A549 (cell line): ENCODE data around the gene BHLHA15. TPM values are rescaled to one million over a fixed set of nuclear protein-coding genes. Genes with fewer than 3 reads are reported as not detected.
A peak's percentile ranks its signal among the peaks of the same experiment; 100 is the strongest.

Source experiments
- ATAC-seq, 2 experiments: fragments of 200-7000 bp in 1 of 2; fragments of >200 bp in 1 of 2; cut with Nextera tagmentation in 1 of 2; cut with Tn5 transposase in 1 of 2; 3 replicates each; pipeline versions ENCODE4 v1.8.0 to v1.9.1; 2018 to 2020; ENCODE audit warnings: mild to moderate bottlenecking in 1 of 2, moderate library complexity in 1 of 2
- CTCF ChIA-PET: fragments of 300-600 bp; sonication (Branson Sonifier 250); formaldehyde crosslinking; extraction: SDS; loops from one replicate; lab custom pipeline; 2021; ENCODE audit warnings: antibody characterized with exemption, inconsistent platforms; lab: Yijun Ruan, JAX
- POLR2A ChIA-PET: fragments of 350-600 bp; formaldehyde crosslinking; extraction: SDS; loops from one replicate; lab custom pipeline; 2021; ENCODE audit warnings: antibody characterized with exemption, inconsistent platforms; lab: Yijun Ruan, JAX
- DNase-seq, 2 experiments: peaks; one replicate each; pipeline versions ENCODE4 v3.0.0 to v3.0.0-alpha.2; 2011 to 2016; ENCODE audit warnings: low read depth in 1 of 2, low spot score in 1 of 2
- FAIRE-seq: peaks from 2 replicates; lab custom pipeline; 2011; peaks lifted over from hg19 to GRCh38; lab: Jason Lieb, UNC
- H3K27ac ChIP-seq, 2 experiments: fragments of >200 bp; sonication (Bioruptor Twin); formaldehyde crosslinking; 3 replicates each; pipeline ENCODE4 v1.5.1; 2016 to 2017
- H3K4me1 ChIP-seq: fragments of >200 bp; sonication (Bioruptor Twin); formaldehyde crosslinking; 3 replicates; pipeline ENCODE4 v1.6.1; 2016
- H3K4me2 ChIP-seq: fragments of >200 bp; sonication (Bioruptor Twin); formaldehyde crosslinking; 3 replicates; pipeline ENCODE4 v1.6.1; 2016
- H3K4me3 ChIP-seq: fragments of >200 bp; sonication (Bioruptor Twin); formaldehyde crosslinking; 3 replicates; pipeline ENCODE4 v1.5.1; 2016
- H3K9me3 ChIP-seq: fragments of >200 bp; sonication (Bioruptor Twin); formaldehyde crosslinking; 3 replicates; pipeline ENCODE4 v1.6.1; 2016
- ATOH8 ChIP-seq: fragments of 250-450 bp; sonication (Bioruptor Pico); IDR thresholded peaks from 2 replicates; pipeline ENCODE4 v1.5.0; 2020; ENCODE audit warnings: low read depth, mild to moderate bottlenecking, moderate library complexity
- BCL3 ChIP-seq: fragments of >200 bp; sonication (Bioruptor Twin); formaldehyde crosslinking; IDR thresholded peaks from 3 replicates; pipeline ENCODE4 v1.6.1; 2016
- BHLHE40 ChIP-seq: IDR thresholded peaks from 2 replicates; pipeline ENCODE4 v1.6.1; 2012; ENCODE audit warnings: low read depth, low read length, inconsistent platforms
- CBX2 ChIP-seq: fragments of 200-600 bp; sonication (generic); IDR thresholded peaks from 2 replicates; pipeline ENCODE4 v1.6.1; 2016; ENCODE audit warnings: low read depth, mild to moderate bottlenecking, borderline replicate concordance
- CBX8 ChIP-seq: fragments of 200-600 bp; sonication (generic); IDR thresholded peaks from 2 replicates; pipeline ENCODE4 v1.6.1; 2016
- CEBPB ChIP-seq, 2 experiments: fragments of >200 bp in 1 of 2; sonication (Bioruptor Twin) in 1 of 2; formaldehyde crosslinking in 1 of 2; IDR thresholded peaks; 2 replicates each; pipeline ENCODE4 v1.6.1; 2012 to 2016
- CHD2 ChIP-seq: fragments of 150-350 bp; IDR thresholded peaks from 2 replicates; pipeline ENCODE4 v1.6.1; 2014; ENCODE audit warnings: low read length; ENCODE audit not compliant: partially characterized antibody
- CHD4 ChIP-seq: fragments of 200-600 bp; sonication (generic); IDR thresholded peaks from 2 replicates; pipeline ENCODE4 v1.6.1; 2016; ENCODE audit warnings: antibody characterized with exemption, mild to moderate bottlenecking, borderline replicate concordance
- EHMT2 ChIP-seq: fragments of 200-600 bp; sonication (generic); IDR thresholded peaks from 2 replicates; pipeline ENCODE4 v1.6.1; 2016; ENCODE audit warnings: antibody characterized with exemption, low read depth, mild to moderate bottlenecking, moderate library complexity
- EP300 ChIP-seq, 2 experiments: fragments of >200 bp; sonication (Bioruptor Twin); formaldehyde crosslinking; IDR thresholded peaks; 2 replicates in 1 of 2; 3 replicates in 1 of 2; pipeline ENCODE4 v1.6.1; 2016 to 2017
- ESRRA ChIP-seq: fragments of 150-350 bp; IDR thresholded peaks from 2 replicates; pipeline ENCODE4 v1.6.1; 2014; ENCODE audit warnings: mild to moderate bottlenecking, low read length, borderline replicate concordance
- FOSB ChIP-seq: fragments of 250-450 bp; sonication (Bioruptor Pico); IDR thresholded peaks from 2 replicates; pipeline ENCODE4 v1.5.0; 2020; ENCODE audit warnings: mild to moderate bottlenecking, moderate library complexity
- FOSL2 ChIP-seq, 2 experiments: fragments of 450-650 bp in 1 of 2; fragments of >200 bp in 1 of 2; sonication (Bioruptor Twin) in 1 of 2; formaldehyde crosslinking; IDR thresholded peaks; 2 replicates each; pipeline versions ENCODE4 v1.5.0 to v1.6.1; 2016 to 2020; ENCODE audit warnings: mild to moderate bottlenecking in 1 of 2, moderate library complexity in 1 of 2
- GATA3 ChIP-seq: IDR thresholded peaks from 2 replicates; pipeline ENCODE4 v1.6.1; 2012; ENCODE audit warnings: borderline replicate concordance
- HOXA7 ChIP-seq: fragments of 250-450 bp; sonication (Bioruptor Pico); IDR thresholded peaks from 2 replicates; pipeline ENCODE4 v1.5.0; 2020; ENCODE audit warnings: mild to moderate bottlenecking, moderate library complexity
- HOXB13 ChIP-seq: fragments of 250-450 bp; sonication (Bioruptor Pico); IDR thresholded peaks from 2 replicates; pipeline ENCODE4 v1.5.0; 2020; ENCODE audit warnings: low read depth, mild to moderate bottlenecking, moderate library complexity
- HOXB5 ChIP-seq: fragments of 250-450 bp; sonication (Bioruptor Pico); IDR thresholded peaks from 2 replicates; pipeline ENCODE4 v1.5.0; 2020; ENCODE audit warnings: mild to moderate bottlenecking, moderate library complexity
- KDM1A ChIP-seq: fragments of 200-600 bp; sonication (generic); IDR thresholded peaks from 2 replicates; pipeline ENCODE4 v1.6.1; 2016; ENCODE audit warnings: low read depth, mild to moderate bottlenecking
- NFE2L2 ChIP-seq: fragments of 150-350 bp; conservative IDR thresholded peaks from 2 replicates; pipeline ENCODE4 v1.6.1; 2014; ENCODE audit warnings: low read length
- NPAS2 ChIP-seq: fragments of 250-450 bp; sonication (Bioruptor Pico); IDR thresholded peaks from 2 replicates; pipeline ENCODE4 v1.8.0; 2022; ENCODE audit warnings: mild to moderate bottlenecking, moderate library complexity, borderline replicate concordance
- POLR2AphosphoS2 ChIP-seq: conservative IDR thresholded peaks from 2 replicates; pipeline ENCODE4 v1.6.1; 2012; ENCODE audit warnings: low read length, improper control_type of control experiment, inconsistent platforms
- RAD21 ChIP-seq, 2 experiments: fragments of >200 bp in 1 of 2; sonication (Bioruptor Twin) in 1 of 2; formaldehyde crosslinking in 1 of 2; IDR thresholded peaks in 1 of 2; conservative IDR thresholded peaks in 1 of 2; 2 replicates in 1 of 2; 3 replicates in 1 of 2; pipeline ENCODE4 v1.6.1; 2012 to 2018; ENCODE audit warnings: inconsistent platforms in 1 of 2
- RCOR1 ChIP-seq: fragments of 150-350 bp; IDR thresholded peaks from 2 replicates; pipeline ENCODE4 v1.6.1; 2014; ENCODE audit warnings: antibody characterized with exemption, low read length, low read depth
- RFX5 ChIP-seq: fragments of 450-650 bp; IDR thresholded peaks from 2 replicates; pipeline ENCODE4 v1.7.1; 2014; ENCODE audit warnings: antibody characterized with exemption, mild to moderate bottlenecking, moderate library complexity
- RNF2 ChIP-seq: fragments of 200-600 bp; sonication (generic); IDR thresholded peaks from 2 replicates; pipeline ENCODE4 v1.6.1; 2016; ENCODE audit warnings: low read depth, mild to moderate bottlenecking, antibody characterized with exemption, moderate library complexity, borderline replicate concordance
- SMC3 ChIP-seq: fragments of >200 bp; sonication (Bioruptor Twin); formaldehyde crosslinking; IDR thresholded peaks from 3 replicates; pipeline ENCODE4 v1.6.1; 2018; ENCODE audit warnings: inconsistent platforms
- SREBF2 ChIP-seq: fragments of 450-650 bp; IDR thresholded peaks from 2 replicates; pipeline ENCODE4 v1.6.1; 2014; ENCODE audit warnings: mild to moderate bottlenecking, moderate library complexity
- TFCP2L1 ChIP-seq: fragments of 250-450 bp; sonication (Bioruptor Pico); IDR thresholded peaks from 2 replicates; pipeline ENCODE4 v1.5.0; 2021; ENCODE audit warnings: mild to moderate bottlenecking
- ZFP36 ChIP-seq: fragments of 450-650 bp; IDR thresholded peaks from 2 replicates; pipeline ENCODE4 v1.6.1; 2014; ENCODE audit warnings: borderline replicate concordance; ENCODE audit not compliant: partially characterized antibody
- ZSCAN20 ChIP-seq: fragments of 250-450 bp; sonication (Bioruptor Pico); IDR thresholded peaks from 2 replicates; pipeline ENCODE4 v1.8.0; 2022; ENCODE audit warnings: mild to moderate bottlenecking, moderate library complexity
- WGBS: methylation state at CpG from one replicate; pipeline ENCODE4 v1.1.6; 2017; ENCODE audit errors: missing lambda C conversion rate; 5-methylcytosine and 5-hydroxymethylcytosine counted together
- polyA plus RNA-seq, 4 experiments: library from polyadenylated mRNA; depleted of rRNA in 3 of 4; stranded (reverse); fragments of >200 nt; fragmentation: RNase III in 1 of 4; extraction: RNeasy Plus Mini Kit Qiagen cat#74134 plus additional on column Dnase treatment in 1 of 4; gene quantifications; 2 replicates in 3 of 4; 3 replicates in 1 of 4; pipeline ENCODE4 v1.2.3, GENCODE V29; 2011 to 2017
- TF ChIP-seq, protein P1 (sequence below): IDR thresholded peaks from 2 replicates; pipeline ENCODE4 v1.6.1; 2012; ENCODE audit warnings: low read depth, borderline replicate concordance
- TF ChIP-seq, protein P2 (sequence below): fragments of >200 bp; sonication (Bioruptor Twin); formaldehyde crosslinking; IDR thresholded peaks from 3 replicates; pipeline ENCODE4 v1.5.1; 2016

The BHLHA15 gene
- polyA plus RNA-seq, 2 of the 4 experiments (the other 2 are of a cell fraction) = 0.23 to 0.30 TPM

- CTCF ChIA-PET = interaction anchor here (0.5 to 24.1 kb wide), 25 partner anchors 11 to 757 kb away, joined by 3 to 493 read pairs (median 6); partner anchors contain the start of gene LMTK2
- Histone ChIP-seq H3K4me1 (peaks cover 3% of the 10 kb centered on the region; the same call in 1 of the 3 replicates), H3K4me3 (no peak overlapping the region), H3K4me2 (no peak overlapping the region), H3K27ac (no peak overlapping the region), H3K9me3 (no peaks in the 10 kb centered on the region)
- no peak for DNase-seq
- TF ChIP-seq, protein P1, sequence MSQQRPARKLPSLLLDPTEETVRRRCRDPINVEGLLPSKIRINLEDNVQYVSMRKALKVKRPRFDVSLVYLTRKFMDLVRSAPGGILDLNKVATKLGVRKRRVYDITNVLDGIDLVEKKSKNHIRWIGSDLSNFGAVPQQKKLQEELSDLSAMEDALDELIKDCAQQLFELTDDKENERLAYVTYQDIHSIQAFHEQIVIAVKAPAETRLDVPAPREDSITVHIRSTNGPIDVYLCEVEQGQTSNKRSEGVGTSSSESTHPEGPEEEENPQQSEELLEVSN = no peak
- TF ChIP-seq HOXB5 = no peak
- FAIRE-seq = no peak
- POLR2A ChIA-PET = no interaction called here
- ATAC-seq = peak in 1 of 2 experiments; percentile 9; a peak in 1 of 6 replicates
- 95% methylated on average over 15 of the region's 15 CpGs for WGBS
These were observed 43.6 kb upstream of the BHLHA15 start for GRCh38 chr7:98167653-98168052.

GRCh38 chr7:98168181-98168903 is 42.9 kb upstream of the BHLHA15 start:
- Histone ChIP-seq H3K4me1 (peaks cover 3% of the 10 kb centered on the region; the same call in 1 of the 3 replicates), H3K9me3 (no peaks in the 10 kb centered on the region), H3K27ac (no peak overlapping the region), H3K4me3 (no peak overlapping the region), H3K4me2 (no peak overlapping the region)
- ATAC-seq = peak; percentile 68 to 75; a peak in 5 of 6 replicates
- ChIA-PET POLR2A (interaction anchor here (0.7 kb wide), 1 partner anchor 147 kb away, joined by 3 read pairs; no protein-coding TSS in a partner anchor), CTCF (interaction anchor here (0.5 to 24.1 kb wide), 50 partner anchors 9 to 757 kb away, joined by 3 to 493 read pairs (median 5); partner anchors contain the start of gene LMTK2)
- DNase-seq = peak; percentile 71 to 82
- 59% methylated on average over 17 of the region's 17 CpGs for WGBS
- FAIRE-seq = no peak
- TF ChIP-seq, protein P2, sequence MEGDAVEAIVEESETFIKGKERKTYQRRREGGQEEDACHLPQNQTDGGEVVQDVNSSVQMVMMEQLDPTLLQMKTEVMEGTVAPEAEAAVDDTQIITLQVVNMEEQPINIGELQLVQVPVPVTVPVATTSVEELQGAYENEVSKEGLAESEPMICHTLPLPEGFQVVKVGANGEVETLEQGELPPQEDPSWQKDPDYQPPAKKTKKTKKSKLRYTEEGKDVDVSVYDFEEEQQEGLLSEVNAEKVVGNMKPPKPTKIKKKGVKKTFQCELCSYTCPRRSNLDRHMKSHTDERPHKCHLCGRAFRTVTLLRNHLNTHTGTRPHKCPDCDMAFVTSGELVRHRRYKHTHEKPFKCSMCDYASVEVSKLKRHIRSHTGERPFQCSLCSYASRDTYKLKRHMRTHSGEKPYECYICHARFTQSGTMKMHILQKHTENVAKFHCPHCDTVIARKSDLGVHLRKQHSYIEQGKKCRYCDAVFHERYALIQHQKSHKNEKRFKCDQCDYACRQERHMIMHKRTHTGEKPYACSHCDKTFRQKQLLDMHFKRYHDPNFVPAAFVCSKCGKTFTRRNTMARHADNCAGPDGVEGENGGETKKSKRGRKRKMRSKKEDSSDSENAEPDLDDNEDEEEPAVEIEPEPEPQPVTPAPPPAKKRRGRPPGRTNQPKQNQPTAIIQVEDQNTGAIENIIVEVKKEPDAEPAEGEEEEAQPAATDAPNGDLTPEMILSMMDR = peak; percentile 95
- TF ChIP-seq RFX5 = no peak
- TF ChIP-seq GATA3 = no peak
- TF ChIP-seq CHD2 = no peak
- TF ChIP-seq ZSCAN20 (CRISPR knock-in tag) = no peak
- no peak for TF ChIP-seq ZFP36
- no peak for TF ChIP-seq CHD4
- no peak for TF ChIP-seq EP300 (IDR thresholded peaks at IDR 0.05)
- TF ChIP-seq EHMT2 = no peak
- no peak for TF ChIP-seq NFE2L2
- no peak for TF ChIP-seq HOXB13 (CRISPR knock-in tag)
- no peak for TF ChIP-seq CEBPB (IDR thresholded peaks at IDR 0.05)
- TF ChIP-seq CBX2 = no peak
- no peak for TF ChIP-seq HOXA7 (CRISPR knock-in tag)
- TF ChIP-seq BCL3 = no peak
- TF ChIP-seq RNF2 = no peak
- no peak for TF ChIP-seq TFCP2L1
- TF ChIP-seq POLR2AphosphoS2 = no peak
- TF ChIP-seq FOSB (CRISPR knock-in tag) = no peak
- no peak for TF ChIP-seq CBX8
- TF ChIP-seq BHLHE40 = no peak
- 0 out of 2 replicates have a peak, but pooled peaks have one; percentile 18 for TF ChIP-seq FOSL2 (IDR thresholded peaks at IDR 0.05)
- peak; percentile 85 for TF ChIP-seq FOSL2 (CRISPR knock-in tag; IDR thresholded peaks at IDR 0.05)
- TF ChIP-seq SMC3 = peak; percentile 84
- TF ChIP-seq ATOH8 (CRISPR knock-in tag) = no peak
- no peak for TF ChIP-seq NPAS2
- TF ChIP-seq RAD21 (conservative IDR thresholded peaks at IDR 0.05 in 1 of 2, IDR thresholded peaks at IDR 0.05 in 1 of 2) = peak; percentile 91 to 94
- no peak for TF ChIP-seq ESRRA
- TF ChIP-seq SREBF2 = no peak
- no peak for TF ChIP-seq KDM1A
- TF ChIP-seq RCOR1 = no peak
